NB4 (cell line): ENCODE data around the gene PCDHB2.

ENCODE experiments used
- DNase-seq: peaks from one replicate; pipeline ENCODE4 v3.0.0; 2010; ENCODE audit warnings: low read depth
- H3K4me3 ChIP-seq: one replicate; pipeline ENCODE4 v1.5.1; 2011; ENCODE audit warnings: mild to moderate bottlenecking, low read depth, low read length, moderate library complexity
- MYC ChIP-seq: IDR thresholded peaks from 2 replicates; pipeline ENCODE4 v1.6.1; 2011; ENCODE audit warnings: low read depth, low read length
- POLR2A ChIP-seq: IDR thresholded peaks from 2 replicates; pipeline ENCODE4 v1.6.1; 2011; ENCODE audit warnings: mild to moderate bottlenecking; ENCODE audit not compliant: insufficient read length; ENCODE audit errors: extremely low read depth
- TF ChIP-seq, protein P1 (sequence below): IDR thresholded peaks from 2 replicates; pipeline ENCODE4 v1.6.1; 2011; ENCODE audit warnings: low read depth, low read length
- TF ChIP-seq, protein P2 (sequence below): IDR thresholded peaks from one replicate; pipeline ENCODE4 v1.5.1; 2012; ENCODE audit warnings: low read depth, low read length

PCDHB2 gene

DNA sequence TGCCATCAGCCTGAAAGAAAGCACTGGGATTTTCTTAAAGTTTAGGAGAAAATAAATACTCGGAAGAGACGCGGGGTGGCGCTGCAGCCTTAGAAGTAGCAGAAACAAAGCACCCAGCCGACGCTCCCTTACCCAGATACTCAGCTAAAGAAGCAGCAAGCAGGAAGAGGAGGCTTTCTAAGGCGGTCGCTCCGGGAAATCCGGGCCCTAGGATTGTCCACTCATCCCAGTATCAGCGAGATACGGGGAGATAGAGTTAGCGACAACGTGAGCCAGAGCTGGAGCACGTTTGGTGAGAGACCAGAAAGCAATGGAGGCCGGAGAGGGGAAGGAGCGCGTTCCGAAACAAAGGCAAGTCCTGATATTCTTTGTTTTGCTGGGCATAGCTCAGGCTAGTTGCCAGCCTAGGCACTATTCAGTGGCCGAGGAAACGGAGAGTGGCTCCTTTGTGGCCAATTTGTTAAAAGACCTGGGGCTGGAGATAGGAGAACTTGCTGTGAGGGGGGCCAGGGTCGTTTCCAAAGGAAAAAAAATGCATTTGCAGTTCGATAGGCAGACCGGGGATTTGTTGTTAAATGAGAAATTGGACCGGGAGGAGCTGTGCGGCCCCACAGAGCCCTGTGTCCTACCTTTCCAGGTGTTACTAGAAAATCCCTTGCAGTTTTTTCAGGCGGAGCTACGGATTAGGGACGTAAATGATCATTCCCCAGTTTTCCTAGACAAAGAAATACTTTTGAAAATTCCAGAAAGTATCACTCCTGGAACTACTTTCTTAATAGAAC, at the start of gene PCDHB2:
PCDHB2 (plus strand) TSS at position 135 of the 782 bp plus-strand sequence; CDS start at position 311, 176 bp downstream.
- peak; percentile 61 for DNase-seq

DNA sequence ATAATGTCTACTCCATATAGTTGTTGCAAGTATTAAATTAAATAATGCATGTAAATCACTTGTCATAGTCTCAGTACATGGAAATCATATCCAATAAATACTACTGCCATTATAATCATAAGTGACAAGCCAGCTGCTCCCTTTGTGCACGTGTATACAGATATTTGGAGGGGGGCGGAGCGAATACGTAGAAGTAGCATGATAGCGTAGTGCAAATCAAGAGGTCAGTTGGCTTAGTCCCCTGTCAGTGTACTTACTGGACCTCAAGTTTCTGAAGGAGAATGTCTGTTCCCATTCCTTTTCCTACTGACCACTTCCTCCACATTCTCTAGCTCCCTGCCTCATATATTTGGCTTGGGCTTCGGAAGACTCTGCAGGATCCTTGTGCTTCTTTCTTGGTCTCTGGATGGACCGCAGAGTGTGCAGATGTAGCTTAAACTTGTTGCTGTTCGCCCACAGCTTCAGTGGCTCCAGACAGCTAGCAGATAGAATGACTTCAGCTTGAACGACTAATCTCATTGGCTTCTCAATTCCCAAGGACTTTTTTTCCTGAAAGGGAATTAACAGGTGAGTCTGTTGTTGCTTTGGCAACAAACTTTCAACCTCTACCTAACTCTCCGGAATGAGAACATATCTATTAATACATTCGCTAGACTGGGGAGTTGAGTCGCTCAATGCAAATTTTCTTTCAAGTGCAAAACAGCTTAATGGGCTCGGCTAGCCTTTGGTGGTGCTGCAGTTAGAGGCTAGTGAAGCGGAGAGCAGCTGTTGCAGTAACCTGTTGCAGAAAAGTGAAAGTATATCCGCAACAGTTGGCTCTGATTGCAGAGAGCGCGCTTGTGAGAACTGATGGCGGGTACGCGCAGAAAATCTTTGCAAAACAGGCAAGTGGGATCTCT, 43.5 kb upstream of the PCDHB2 start, which contains the start of gene PCDHB1:
PCDHB1 (plus strand) TSS at position 753 of the 899 bp plus-strand sequence; CDS start at position 850, 97 bp downstream.
- no peak for DNase-seq
- TF ChIP-seq, protein P1, sequence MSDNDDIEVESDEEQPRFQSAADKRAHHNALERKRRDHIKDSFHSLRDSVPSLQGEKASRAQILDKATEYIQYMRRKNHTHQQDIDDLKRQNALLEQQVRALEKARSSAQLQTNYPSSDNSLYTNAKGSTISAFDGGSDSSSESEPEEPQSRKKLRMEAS = no peak
- TF ChIP-seq, protein P2, sequence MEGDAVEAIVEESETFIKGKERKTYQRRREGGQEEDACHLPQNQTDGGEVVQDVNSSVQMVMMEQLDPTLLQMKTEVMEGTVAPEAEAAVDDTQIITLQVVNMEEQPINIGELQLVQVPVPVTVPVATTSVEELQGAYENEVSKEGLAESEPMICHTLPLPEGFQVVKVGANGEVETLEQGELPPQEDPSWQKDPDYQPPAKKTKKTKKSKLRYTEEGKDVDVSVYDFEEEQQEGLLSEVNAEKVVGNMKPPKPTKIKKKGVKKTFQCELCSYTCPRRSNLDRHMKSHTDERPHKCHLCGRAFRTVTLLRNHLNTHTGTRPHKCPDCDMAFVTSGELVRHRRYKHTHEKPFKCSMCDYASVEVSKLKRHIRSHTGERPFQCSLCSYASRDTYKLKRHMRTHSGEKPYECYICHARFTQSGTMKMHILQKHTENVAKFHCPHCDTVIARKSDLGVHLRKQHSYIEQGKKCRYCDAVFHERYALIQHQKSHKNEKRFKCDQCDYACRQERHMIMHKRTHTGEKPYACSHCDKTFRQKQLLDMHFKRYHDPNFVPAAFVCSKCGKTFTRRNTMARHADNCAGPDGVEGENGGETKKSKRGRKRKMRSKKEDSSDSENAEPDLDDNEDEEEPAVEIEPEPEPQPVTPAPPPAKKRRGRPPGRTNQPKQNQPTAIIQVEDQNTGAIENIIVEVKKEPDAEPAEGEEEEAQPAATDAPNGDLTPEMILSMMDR = no peak
- no peak for TF ChIP-seq POLR2A
- no peak for TF ChIP-seq MYC
- H3K4me3 ChIP-seq = no peak within 1 kb of the TSS

More for the DNA sequence above, at the start of gene PCDHB2:
- TF ChIP-seq POLR2A (peak; percentile 16), MYC (no peak)
- TF ChIP-seq, protein P2 = peak; percentile 37
- H3K4me3 ChIP-seq = no peak within 1 kb of the TSS

DNA sequence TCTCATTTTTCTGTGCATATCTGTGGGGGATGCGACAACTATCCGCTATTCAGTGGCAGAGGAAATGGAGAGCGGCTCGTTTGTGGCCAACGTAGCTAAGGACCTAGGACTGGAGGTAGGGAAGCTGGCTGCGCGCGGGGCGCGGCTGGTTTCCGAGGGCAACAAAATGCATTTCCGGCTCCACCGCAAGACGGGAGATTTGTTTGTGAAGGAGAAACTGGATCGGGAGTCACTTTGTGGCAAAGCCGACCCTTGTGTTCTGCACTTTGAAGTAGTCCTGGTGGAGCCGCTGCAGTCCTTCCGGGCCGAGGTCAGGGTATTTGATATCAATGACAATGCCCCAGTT, 42.9 kb upstream of the PCDHB2 start:
- no peak for DNase-seq
- H3K4me3 ChIP-seq = no peak overlapping the region

DNA sequence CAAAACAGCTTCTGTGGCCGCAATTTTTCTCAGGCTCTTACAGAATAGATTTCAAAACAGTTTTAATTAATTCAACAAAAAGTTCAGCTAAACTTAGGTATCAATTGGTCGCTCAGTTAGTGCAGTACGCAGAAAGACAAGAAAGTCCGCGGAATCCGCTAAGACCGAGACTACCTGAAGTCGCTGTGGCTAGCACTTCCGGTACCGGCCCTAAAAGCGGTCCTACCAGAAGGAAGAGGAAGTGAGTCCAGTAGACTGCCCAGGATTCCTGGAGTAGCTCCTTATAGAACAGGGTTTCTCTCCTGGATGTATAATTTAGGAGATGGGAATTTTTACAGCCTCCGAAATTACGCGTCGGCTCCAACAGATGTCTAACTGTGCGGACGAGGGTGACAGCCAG, 16.6 kb upstream of the PCDHB2 start:
- no peak overlapping the region for H3K4me3 ChIP-seq
- TF ChIP-seq, protein P1 = no peak
- TF ChIP-seq, protein P2 = no peak
- no peak for TF ChIP-seq MYC
- DNase-seq = peak; percentile 24

More for the DNA sequence above, 42.9 kb upstream of the PCDHB2 start:
- TF ChIP-seq, protein P1 = no peak
- TF ChIP-seq, protein P2 = no peak
- TF ChIP-seq POLR2A = no peak
- TF ChIP-seq MYC = no peak

DNA sequence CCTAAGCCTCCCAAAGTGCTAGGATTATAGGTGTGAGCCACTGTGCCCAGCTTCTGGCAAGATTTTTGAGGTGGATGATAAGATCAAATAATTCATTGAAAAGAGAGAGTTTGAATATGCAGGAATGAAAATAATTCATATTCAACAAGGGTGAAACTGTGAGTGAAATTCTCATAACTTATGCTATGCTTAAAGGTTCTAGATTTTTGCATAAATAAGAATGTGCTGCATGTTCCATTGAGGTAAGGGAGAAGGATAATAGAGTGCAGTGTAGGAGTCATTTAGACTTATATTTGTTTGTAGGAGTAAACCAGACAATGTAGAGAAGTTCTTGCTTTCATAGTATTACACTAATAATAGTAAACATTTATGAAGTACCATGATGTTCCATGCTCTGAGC, 12.2 kb upstream of the PCDHB2 start:
- DNase-seq = no peak
- no peak overlapping the region for H3K4me3 ChIP-seq
- TF ChIP-seq MYC (no peak), POLR2A (no peak)
- TF ChIP-seq, protein P1 = no peak
- TF ChIP-seq, protein P2 = no peak
